ENCODE results near the gene XAGE3. TPM values are rescaled to one million over a fixed set of nuclear protein-coding genes. Genes with fewer than 3 reads are reported as not detected.
"Not testable (repeated sequence)": the region's sequence is repeated elsewhere in the genome, so short reads cannot be mapped to it uniquely, and the experiment has no call there.

XAGE3 gene
- total RNA-seq, 3 donors from 2014 or later: not detected

DNA sequence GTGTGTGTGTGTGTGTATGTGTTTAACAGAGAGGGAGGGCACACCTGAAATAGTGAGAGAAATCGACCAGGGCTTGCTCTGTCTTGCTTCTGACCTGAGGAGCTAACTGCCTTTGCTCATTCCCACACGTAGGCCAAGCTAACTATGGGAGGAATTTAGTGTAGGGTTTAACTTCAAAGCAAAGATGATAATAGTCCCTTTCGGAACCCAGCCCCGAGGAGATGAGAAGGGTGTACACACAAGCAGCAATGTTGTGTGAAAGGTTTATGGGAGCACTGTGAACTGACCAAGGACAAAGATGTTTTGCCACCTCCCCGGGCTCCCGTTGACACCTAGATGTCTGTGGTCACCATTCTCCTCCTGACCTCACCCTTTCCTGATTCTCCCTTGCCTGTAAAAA is 8.5 kb upstream of the XAGE3 start:
- H3K4me1 ChIP-seq (ENCODE audit: low read depth); H3K36me3 ChIP-seq (ENCODE audit: low read depth); ATAC-seq; DNase-seq; H3K4me3 ChIP-seq; intact Hi-C loops (cut with DNase I, micrococcal nuclease); H3K9me3 ChIP-seq: not testable (repeated sequence)

- H3K9me3 ChIP-seq; H3K4me1 ChIP-seq (ENCODE audit: low read depth); H3K36me3 ChIP-seq (ENCODE audit: low read depth); intact Hi-C loops (cut with DNase I, micrococcal nuclease); ATAC-seq; DNase-seq; H3K4me3 ChIP-seq: not testable (repeated sequence)
These were observed 7.6 kb upstream of the XAGE3 start for GRCh38 chrX:52875436-52875835.

DNA sequence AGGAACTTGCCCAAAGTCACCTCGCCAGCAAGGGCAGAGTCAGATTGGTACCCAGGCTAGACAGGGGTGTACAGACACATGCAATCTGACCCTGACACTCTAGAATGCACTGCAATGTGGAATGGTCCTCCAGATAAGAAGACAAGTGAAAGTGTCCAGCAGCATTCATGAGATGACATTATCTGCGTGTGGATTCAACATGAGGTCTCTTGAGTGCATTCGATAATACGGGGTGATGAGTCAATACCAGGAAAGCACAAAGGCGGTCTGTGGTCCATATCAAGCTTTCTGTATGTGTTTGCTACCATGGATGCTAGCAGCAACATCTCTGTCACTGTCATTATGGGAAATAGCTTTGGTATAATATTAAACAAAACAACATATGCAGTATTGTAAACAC is 6.8 kb upstream of the XAGE3 start:
- TF ChIP-seq, protein P1, sequence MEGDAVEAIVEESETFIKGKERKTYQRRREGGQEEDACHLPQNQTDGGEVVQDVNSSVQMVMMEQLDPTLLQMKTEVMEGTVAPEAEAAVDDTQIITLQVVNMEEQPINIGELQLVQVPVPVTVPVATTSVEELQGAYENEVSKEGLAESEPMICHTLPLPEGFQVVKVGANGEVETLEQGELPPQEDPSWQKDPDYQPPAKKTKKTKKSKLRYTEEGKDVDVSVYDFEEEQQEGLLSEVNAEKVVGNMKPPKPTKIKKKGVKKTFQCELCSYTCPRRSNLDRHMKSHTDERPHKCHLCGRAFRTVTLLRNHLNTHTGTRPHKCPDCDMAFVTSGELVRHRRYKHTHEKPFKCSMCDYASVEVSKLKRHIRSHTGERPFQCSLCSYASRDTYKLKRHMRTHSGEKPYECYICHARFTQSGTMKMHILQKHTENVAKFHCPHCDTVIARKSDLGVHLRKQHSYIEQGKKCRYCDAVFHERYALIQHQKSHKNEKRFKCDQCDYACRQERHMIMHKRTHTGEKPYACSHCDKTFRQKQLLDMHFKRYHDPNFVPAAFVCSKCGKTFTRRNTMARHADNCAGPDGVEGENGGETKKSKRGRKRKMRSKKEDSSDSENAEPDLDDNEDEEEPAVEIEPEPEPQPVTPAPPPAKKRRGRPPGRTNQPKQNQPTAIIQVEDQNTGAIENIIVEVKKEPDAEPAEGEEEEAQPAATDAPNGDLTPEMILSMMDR (IDR thresholded peaks at IDR 0.05): no peak
- no peaks in the 10 kb centered on the region for H3K36me3 ChIP-seq (ENCODE audit: low read depth)
- no peaks in the 10 kb centered on the region for H3K4me1 ChIP-seq (ENCODE audit: low read depth)
- intact Hi-C loops (cut with DNase I, micrococcal nuclease): no loop called here
- H3K4me3 ChIP-seq: no peak overlapping the region
- DNase-seq (no peak), ATAC-seq (no peak)
- H3K9me3 ChIP-seq: no peaks in the 10 kb centered on the region

GRCh38 chrX:52873825-52874224 is 5.9 kb upstream of the XAGE3 start:
- H3K4me1 ChIP-seq (ENCODE audit: low read depth); H3K36me3 ChIP-seq (ENCODE audit: low read depth); DNase-seq; ATAC-seq; H3K4me3 ChIP-seq; intact Hi-C loops (cut with DNase I, micrococcal nuclease); H3K9me3 ChIP-seq: not testable (repeated sequence)

GRCh38 chrX:52870046-52870445 is 2.2 kb upstream of the XAGE3 start:
- no peak for DNase-seq
- Histone ChIP-seq H3K36me3 (ENCODE audit: low read depth) (no peaks in the 10 kb centered on the region), H3K9me3 (no peaks in the 10 kb centered on the region), H3K4me1 (ENCODE audit: low read depth) (no peaks in the 10 kb centered on the region), H3K4me3 (no peak overlapping the region)
- ATAC-seq: no peak
- TF ChIP-seq, protein P1 (IDR thresholded peaks at IDR 0.05): no peak
- intact Hi-C loops (cut with DNase I, micrococcal nuclease): no loop called here

GRCh38 chrX:52865343-52865998 is 2.4 kb downstream of the XAGE3 start:
- no peaks in the 10 kb centered on the region for H3K9me3 ChIP-seq
- no peak for DNase-seq
- H3K4me3 ChIP-seq: no peak overlapping the region
- TF ChIP-seq, protein P1 (IDR thresholded peaks at IDR 0.05): no peak
- intact Hi-C loops (cut with DNase I, micrococcal nuclease): no loop called here
- H3K4me1 ChIP-seq (ENCODE audit: low read depth): no peaks in the 10 kb centered on the region
- no peaks in the 10 kb centered on the region for H3K36me3 ChIP-seq (ENCODE audit: low read depth)
- ATAC-seq: no peak

- DNase-seq; H3K36me3 ChIP-seq (ENCODE audit: low read depth); intact Hi-C loops (cut with DNase I, micrococcal nuclease): not testable (repeated sequence)
These were observed 10.8 kb downstream of the XAGE3 start for GRCh38 chrX:52856991-52857525.

More at GRCh38 chrX:52856991-52857525, 10.8 kb downstream of the XAGE3 start:
- H3K9me3 ChIP-seq; H3K4me1 ChIP-seq (ENCODE audit: low read depth); H3K4me3 ChIP-seq; ATAC-seq: not testable (repeated sequence)
